NCI-H460 (cell line): Measurements from ENCODE around the gene C1orf50. TPM values are rescaled to one million over a fixed set of nuclear protein-coding genes. Genes with fewer than 3 reads are reported as not detected.
A peak's percentile ranks its signal among the peaks of the same experiment; 100 is the strongest.
"Not testable (repeated sequence)": the region's sequence is repeated elsewhere in the genome, so short reads cannot be mapped to it uniquely, and the experiment has no call there.

Experiments used
- DNase-seq: peaks from one replicate; pipeline ENCODE4 v3.0.0-alpha.2; 2016; ENCODE audit warnings: low read depth; ENCODE audit errors: extremely low read depth
- total RNA-seq: library from RNA; depleted of rRNA; stranded (reverse); fragments of >200 nt; shearing (Covaris generic); gene quantifications from 2 replicates; pipeline ENCODE4 v1.2.3, GENCODE V29; 2014

C1orf50 gene
- total RNA-seq, 1 experiment from 2014 or later: 4.1 TPM

DNA sequence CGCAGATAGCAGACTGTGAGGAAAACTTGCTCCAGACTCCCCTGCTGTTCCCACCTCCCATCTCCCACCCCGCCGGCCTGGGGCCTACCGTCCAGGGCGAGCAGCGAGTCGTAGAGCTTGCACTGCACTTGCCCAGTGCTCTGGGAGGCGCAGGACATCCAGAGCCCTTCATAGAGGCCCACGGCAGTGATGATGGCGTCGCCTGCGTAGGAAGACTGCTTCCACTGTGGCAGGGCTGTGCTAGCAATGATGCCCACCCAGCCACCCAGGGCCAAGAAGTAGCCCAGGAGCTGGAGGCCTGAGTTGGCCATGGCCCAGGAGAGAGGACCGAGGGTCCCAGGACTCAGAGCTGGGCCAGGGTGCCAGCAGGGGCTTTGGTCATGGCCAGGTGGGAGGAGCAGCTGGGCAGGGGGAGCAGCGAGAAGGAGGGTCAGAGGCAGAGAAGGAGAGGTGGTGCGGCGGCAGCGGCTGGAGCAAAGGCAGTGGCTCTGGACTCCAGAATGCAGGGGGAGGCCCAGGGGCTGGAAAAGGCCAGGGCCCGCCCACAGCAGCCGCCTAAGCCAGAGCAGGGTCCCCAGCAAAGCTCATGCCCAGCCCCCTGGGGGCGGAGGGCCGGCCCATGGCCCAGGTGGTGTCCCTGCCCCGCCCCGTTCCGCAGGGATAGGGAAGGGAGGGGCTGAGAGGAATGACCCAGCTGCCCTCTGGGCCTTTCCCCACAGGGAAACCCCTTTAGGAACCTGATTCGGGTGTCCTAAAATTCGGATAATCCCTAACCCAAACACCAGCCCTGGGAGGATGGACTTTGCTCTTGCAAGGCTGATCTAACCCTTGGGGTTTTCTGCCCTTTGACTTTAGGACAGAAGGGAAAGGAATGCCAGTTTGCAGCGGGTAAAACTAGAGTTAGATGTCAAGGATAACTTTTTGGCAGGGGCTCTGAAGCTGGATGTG lies 27.0 kb upstream of the C1orf50 start, which contains the start of gene CLDN19:
TSS of gene CLDN19 (minus strand) at position 484 of the 948 bp plus-strand sequence. CDS start at position 311, 173 bp downstream.
- no peak for DNase-seq

DNA sequence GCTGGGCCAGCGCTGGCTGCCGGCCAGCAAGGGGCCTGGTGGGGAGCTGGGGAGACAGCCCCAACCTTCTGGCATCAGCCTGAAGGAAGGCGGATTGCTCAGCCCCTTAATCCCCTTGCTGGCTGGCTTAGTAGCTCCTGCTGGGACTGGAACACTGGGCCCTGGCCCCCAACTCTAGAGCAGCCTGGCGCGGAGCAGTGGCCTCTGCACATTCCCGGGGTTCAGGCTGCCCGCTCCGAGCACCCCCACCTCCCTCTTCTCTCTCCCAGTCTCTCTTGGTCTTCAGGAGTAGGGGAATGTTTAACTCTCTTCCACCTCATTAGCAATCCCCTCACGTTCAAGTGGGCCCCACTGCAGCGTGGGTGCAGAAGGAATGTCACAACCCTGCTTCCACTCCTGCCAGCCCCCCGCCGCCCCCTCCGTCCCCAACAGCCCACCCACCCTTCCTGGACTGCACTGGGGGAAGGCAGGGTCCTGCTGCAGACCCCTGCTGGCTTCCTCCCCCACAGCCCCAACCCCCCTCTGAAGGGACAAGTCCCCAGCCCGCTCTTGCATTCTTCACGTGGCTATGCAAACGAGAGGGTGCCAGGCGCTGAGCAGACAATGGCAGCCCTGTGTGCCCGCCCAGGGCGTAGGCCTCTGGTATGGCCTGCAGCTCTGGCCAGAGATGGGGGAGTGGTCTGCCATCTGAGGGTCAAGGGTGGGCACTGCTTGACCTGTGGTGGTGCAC lies 26.0 kb upstream of the C1orf50 start:
- no peak for DNase-seq

DNA sequence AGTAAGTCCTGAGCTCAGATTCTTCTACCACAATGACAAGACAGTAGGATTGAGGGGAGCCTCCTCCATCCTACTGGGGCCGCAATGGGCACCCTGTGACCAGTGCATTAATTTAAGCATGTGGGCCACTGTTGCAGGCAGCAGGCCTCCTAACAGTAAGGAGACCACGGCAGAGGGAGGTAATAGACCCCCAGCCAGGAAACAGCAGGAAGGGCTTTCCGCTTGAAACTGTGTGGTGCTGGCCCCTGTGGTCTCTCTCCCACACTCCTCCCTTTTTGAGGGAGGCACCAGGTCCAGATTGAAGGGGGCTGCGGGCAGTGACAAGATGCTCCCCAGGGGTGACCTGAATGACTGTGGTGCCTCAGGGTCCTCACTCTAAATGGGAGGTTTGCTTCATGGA lies 25.3 kb upstream of the C1orf50 start:
- no peak for DNase-seq

DNA sequence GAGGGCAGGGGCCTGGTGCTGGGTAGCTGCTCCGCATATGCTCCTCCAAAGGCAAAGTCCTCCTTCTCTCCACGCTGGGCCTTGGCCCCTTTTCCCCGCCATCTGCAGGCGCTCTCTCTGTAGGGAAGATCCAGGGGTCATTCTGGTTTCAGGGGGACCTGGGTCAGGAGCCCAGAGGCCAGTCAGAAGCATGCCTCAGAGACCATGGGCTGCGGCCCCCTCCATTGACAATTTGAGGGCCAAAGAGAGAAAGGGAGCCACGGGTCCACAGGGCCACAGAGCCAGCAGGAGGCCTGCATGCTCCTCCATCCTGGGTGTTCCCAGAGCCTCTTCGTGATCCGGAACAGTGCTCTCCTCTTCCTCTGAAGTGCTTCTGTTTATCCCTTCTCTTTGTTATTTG lies 24.9 kb upstream of the C1orf50 start:
- DNase-seq: no peak

DNA sequence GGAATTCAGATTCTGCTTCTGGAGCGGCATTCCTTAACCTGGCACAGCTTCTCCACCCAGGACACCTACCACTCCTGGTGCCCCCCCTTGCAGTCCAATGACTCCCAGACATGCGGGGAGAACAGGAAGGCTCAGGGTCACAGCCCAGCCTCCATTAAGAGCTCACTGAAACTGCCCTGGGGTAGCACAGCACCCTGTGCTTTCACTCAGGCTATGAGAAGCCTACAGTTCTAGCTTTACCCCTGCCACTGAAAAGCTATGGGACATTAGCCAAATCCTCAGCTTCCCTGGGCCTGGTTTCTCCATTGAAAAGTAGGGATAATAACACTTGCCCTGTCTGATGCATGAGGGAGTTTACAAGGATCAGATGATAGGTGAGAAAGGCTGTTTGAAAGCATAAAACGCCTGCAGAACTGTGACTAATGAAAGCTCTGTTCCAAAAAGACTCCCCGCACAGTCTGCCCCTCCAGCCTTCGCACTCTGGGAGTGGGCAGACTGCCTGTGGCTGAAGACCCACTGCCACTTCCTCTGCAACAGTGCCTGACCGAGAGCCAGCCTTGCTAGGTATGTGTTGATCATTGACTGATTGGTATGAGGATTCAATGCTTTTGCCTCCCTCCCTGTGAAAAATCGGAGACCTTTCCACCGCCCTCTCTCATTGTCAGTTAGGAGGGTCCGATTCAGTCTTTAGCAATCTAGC lies 24.3 kb upstream of the C1orf50 start:
- no peak for DNase-seq

DNA sequence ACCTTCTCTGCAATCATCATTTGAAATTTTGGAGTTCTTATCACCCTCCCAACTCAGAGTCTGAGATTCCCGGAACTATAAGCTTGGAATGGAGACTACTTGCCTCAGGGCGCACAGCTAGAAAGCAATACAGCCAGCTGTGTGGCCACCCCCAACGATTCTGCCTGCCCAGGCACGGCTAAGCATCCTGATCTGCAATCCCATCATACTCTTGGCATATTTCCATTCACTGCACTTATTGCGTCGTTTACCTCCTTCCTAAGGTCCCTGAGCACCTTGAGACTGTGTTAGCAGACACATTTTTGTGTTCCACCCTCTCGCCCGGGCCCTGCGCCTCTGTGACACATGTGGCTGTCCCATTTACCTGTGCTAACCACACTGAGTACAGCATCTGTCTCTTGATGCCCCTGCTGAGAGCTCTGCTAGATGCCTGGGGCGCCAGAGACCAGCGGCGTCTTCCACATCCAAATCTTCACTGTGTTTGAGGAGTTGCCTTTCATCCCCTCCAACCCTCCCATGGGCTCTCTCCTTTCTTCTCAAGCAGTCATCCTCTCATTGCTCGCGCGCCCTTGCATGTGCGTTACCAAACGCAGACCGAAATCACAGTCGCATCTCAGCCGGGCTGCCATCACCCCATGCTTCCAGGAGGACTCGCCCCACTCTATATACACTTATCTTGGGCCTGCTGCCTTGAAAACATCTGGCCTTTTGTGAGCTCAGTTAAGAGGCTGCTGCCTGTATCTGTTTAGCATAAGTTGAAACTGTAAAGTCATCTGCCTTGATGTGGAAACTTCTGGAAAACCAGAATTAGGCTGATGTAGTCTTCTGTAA lies 23.5 kb upstream of the C1orf50 start:
- no peak for DNase-seq

DNA sequence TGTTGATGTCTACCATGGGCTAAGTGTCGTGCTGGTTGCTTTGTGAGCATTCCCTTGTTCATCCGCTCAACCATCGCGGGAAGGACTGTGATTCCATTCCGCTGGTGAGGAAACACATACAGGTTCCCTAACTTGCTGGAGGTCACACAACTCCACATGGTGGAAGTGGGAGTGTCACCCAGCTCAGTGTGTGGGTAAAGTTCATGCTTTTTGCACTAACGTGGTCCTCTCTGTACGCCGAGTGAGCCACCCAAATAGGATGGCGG lies 23.0 kb upstream of the C1orf50 start:
- no peak for DNase-seq

DNA sequence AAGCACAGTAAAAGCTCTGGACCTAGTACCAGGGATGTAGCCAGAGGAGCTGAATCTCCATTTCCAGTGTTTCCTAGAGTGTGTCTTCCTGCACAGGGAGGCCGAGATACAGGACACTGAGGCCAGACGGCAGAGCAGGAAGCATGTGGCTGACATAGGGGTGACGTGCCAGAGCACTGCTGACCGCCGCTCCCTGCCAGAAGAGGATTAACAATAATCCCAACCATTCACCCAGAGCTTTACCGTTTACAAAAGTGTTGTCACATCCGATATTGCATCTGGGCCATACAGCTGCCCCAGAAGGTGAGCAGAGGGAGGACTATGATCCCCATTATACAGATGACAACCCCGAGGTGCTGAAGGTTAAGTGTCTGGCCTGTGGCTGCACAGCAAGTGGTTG lies 21.2 kb upstream of the C1orf50 start:
- no peak for DNase-seq

DNA sequence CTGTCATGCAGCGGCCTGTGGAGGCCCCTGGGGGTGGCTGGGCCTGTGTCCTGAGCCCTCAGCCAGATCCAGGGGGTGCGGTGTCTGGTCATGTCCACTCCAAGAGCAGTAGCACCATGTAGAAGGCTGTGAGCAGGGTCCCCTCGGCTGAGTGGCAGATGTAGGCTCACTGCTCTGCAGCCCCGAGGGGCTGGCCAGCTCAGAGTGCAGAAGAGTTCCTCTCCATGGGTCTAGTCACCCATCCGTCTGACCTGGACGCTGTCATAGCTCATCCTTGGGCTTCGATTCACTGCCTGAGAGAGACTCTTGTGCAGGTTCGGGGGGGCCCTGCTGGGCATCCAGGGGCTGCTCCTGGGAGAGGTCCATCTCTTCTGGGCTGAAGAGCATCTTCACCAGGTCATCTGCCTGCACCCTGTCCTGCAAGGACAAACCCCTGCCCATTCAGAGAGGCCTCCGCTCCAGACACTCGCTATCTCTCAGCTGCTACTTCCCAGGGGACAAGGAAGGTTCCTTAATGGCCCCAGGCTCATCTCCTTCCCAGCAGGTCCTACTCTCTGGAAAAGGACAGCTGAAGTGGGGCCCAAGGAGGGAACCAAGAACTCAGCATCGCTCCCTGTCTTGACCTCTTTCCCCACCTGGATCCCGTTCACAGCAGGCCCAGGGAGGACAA lies 20.5 kb upstream of the C1orf50 start:
- no peak for DNase-seq

DNA sequence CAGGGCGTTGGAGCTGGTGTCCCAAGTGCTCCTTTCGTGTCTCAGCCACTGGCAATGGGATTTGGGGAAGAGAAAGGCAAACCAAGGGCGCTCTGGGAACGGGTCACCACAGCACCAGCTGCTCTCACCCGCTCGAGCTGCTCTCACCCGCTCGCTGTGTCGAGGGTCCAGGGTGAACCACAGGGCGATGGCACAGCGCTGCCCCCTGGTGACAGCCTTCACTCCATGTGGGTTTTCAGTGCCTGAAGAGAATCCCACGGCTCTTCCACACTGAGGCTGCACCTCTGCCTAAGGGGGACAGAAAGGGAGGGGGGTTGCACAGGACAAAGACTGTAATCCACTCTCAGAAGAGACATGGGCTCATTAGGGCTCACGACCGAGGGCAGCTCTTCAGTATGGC lies 19.9 kb upstream of the C1orf50 start:
- no peak for DNase-seq

DNA sequence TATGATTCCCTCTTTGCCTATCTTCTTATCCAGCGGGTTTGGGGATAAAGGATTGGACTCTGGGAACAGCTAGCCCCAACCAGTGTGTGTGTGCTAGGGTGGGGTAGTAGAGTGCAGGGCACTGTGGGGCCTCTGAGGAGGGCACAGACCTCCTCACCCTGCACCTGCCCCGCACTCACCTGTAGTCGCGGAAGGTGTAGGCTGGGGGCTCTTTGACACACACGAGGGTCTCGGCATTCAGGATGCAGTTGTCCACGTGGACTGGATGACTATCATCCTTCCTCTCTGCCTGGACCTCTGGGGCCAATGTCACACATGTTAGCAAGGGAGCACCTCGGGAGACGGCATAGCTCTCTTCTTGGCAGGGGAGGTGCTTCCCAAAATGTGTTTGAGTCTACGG lies 19.0 kb upstream of the C1orf50 start:
- no peak for DNase-seq

DNA sequence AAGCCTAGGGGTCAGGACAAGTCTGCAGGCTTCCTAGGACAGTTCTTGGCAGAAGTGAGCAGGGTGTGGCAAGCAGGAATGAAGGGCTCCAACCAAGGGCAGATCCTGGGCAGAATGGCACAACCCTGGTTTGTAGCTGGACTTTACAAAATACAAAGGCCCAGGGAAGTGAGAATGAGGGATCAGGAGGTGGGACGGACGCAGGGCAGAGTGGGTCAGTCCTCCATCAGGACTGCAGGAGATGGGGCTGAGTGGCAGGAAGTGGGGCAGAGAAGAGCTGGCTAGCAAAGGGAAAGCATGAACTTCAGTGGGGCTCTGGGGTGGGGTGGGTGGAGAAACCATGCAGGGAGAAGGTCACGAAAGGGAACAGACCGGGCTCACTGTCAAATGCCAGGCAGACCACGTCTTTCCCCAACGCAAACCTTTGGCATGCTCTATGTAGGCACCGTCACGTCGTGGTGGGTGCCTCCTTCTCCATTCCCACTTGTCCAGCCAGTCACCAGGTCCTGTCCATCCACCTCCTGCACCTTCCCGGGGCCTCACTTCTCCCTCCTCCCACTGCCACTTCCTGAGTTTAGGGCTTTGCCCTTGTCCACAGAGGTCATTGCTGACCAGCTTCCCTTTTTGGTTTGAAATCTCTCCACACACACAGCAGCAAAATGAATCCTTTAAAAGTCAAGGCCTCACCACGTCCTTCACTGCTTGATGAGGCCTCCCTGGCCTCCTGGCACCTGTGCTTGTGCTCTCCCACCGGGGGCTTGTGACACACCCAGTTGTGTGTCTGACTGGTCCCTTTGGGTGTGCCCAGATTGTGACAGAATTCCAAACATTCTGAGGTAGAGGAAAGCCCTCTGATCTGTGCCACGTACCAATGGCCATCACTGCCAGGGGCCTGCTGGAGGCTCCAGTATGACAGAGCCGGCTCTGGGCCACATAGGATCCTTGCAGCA lies 18.3 kb upstream of the C1orf50 start:
- DNase-seq: no peak

DNA sequence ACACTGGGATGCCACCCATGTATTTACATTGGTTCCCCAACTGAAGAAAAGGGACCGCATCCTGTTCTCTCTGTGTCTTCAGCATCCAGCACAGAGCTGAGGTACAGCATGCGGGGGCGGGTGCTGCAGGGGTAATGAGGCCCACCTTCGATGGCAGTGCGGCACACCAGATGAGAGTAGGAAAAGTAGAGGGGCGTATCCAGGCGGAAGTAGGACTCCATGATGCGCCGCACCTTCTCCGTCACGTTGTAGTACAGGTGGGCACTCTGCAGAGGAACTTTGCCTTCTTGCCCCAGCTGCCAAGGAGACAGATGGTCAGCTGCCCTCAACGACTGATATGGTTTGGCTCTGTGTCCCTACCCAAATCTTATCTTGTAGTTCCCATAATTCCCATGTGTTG lies 17.0 kb upstream of the C1orf50 start:
- DNase-seq: no peak

DNA sequence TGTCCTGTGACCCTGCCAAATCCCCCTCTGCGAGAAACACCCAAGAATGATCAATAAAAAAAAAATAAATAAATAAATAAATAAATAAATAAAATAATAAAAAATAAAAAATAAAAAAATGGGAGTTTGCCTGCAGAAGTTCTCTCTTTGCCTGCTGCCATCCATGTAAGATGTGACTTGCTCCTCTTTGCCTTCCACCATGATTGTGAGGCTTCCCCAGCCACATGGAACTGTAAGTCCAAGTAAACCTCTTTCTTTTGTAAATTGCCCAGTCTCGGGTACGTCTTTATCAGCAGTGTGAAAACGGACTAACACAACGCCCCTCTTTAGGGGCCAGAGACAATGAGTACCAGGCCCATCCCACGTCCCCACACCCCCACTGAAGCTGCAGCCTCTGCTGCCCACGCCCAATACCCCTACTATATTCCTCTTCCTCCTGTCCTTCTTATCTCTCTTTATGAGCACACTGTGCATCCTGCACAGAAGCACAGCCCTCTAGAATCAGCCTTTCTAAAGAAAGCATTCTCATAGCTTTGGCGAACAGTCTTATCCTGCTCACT lies 15.5 kb upstream of the C1orf50 start:
- not testable (repeated sequence) for DNase-seq

DNA sequence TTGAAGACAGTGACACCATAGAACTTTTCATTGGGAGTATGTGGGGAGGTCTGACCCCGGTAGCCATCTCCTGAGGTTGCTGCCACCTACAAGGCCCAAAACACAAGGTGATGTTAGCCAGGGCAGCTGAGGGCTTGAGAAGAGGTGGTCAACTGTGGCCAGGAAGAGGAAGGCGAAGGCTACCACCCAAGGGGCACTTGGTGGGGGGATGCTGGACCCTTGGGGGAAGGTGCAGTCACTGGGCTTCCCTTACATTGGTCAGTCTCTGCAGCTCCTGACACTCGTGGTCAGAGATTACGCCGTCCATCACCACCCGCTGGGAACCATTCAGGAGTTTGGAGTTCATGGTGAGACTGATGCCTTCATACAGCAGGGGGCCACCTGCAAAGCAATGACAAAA lies 14.8 kb upstream of the C1orf50 start:
- no peak for DNase-seq

DNA sequence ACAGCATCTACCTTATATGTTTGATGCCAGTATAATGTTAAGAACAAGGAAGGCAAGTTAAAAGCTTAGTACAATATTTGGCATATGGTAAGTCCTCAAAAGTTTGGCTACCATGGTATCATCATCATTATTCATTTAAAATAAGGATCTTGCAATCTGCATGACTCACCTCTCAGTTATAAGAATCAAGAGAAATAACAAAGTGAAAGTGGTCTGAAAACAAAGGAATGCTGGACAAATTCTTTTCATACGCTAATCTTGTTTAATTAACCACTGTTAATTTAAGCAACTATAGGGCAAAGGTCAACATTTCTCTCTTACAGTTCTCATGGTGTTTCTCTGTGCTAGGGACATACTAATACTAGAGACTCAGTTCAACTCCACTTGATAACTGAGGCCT lies 14.0 kb upstream of the C1orf50 start:
- no peak for DNase-seq

DNA sequence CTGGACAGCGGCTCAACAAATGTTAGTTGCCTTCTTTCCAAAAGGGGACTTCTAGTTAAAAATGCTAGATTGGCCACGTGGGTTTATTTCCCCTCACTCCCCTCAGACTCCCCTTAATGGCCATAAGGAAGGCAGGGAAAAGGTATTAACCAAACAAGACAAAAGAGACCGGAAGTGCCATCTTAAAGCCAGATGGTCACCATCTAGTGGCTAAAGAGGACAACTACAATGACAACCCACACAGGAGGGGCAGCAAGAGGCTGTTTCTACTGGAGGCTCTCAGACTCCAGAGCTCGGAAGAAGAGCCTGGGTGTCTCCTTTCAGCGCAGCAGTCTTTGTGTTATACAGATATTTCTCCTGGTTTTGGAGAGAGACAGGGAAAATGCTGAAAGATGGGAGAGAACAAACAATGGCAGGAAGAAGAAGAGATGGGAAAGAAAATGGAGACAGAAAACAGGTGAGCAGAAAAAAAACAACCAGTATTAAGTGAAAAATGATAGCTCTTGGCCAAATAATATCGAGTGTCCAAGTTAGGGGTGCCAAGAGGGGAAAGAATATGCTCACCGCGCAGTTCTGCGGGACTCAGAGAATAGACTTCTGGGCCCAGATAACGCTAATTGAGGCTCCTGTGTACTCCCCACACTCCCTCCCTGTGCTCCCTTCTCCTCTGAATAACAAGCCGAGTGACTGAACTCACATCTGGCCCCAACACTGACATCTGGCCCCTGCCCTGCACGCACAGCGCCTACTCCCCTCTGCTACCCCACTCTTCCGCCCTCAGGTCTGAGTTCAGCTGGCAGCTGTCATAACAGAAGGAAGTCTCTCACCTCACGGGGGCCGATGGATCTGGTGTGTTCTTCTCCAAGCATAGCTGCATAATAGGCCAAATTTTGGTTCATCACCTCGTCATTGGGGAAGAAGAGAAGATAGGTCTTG lies 9.8 kb upstream of the C1orf50 start:
- peak; percentile 37 for DNase-seq

DNA sequence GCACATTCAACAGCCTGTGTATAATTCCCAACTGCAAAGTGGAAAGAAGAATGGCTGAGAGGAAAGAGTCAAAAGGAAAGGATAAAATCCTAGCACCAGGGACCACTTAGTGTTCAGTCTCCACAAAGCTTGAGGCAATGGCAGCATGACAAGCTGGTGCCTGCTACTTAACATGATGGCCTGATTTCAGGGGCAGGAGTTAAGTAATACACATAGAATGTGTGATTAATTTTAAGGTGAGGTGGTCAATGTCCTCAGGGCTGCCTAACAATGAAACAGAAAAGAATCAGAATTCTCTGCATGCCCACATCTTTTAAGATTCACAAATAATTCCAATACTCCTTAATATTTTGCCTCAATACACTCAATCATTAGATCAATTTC lies 9.2 kb upstream of the C1orf50 start:
- DNase-seq: no peak
